Measurements from ENCODE around the gene NOS3.

The NOS3 gene

GRCh38 chr7:150990416-150991186, at the start of gene NOS3:
Gene NOS3, plus strand, starts transcription at chr7:150991017. Its CDS starts 2,787 bp downstream, at chr7:150993804.
- no peak for DNase-seq

DNA sequence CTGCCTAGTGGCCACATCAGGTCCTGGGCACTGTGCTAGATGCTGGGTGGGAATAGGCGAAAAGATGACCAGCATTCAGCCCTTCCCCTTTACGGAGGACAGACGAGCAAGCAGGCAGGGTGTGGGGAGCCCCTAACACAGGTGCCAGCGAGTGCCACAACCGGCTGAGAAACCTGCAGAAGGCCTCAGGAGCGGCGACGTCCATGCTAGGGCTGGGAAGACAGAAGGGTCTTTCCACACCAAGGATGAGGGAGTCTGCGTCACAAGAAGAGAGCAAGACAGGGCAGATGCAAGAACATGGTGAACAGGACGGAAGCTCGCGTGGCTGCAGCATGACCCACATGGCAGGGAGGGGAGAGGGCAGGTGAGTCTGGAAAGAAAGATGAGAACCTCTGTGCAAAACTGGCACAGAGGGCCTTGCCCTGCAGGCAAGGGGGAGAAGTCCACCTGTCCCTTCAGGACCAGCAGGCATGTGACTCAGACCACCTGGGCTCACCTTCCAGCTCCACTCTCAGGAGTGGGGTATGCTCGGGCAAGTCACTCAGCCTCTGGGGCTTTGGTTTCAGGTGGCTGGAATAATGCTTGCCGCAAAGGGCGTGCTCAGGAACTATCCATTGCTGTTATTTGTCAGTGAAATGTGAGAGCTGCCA, 49.3 kb upstream of the NOS3 start:
- DNase-seq, result peak in 1 of 2 experiments; percentile 73

GRCh38 chr7:150942001-150942590, 48.7 kb upstream of the NOS3 start:
- peak; percentile 92 to 95 for DNase-seq

DNA sequence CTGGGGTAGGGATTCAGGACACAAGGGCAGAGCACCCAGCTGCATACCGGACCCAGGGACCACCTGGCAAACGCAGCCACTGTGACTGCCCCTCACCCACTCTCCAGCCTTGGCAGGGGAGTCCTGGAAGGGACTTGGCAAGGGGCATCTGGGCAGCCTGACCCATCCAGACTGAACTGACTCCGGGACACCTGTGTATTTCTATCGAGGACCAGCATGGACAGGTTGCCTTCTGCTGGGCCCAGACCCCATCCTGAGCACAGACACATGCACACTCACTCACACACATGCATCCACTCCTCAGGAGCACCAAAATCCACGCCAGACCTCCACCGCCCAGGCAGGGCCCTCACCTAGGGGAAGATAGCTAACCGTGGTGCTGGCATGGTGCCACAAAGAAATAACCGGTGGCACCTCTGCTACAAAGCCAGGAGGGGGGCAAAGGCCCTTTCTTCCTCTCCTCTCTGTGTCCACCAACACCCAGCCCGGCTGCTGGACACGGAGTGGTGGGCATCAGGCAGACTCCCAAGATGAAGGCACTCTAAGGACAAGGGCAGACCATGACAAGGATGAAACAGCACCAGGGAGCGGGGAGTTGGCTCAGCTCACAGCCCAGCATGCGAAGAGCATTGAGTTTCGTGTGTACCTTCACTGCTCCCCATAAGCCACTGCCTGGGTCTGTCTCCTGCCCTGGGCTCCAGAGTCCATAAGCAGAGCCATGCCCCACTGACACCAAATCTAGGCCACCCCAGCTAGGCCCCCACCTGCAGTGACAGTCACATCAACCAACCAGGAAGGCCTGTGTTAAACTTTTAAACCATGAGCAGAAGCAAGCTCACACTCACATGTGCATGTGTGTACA, 48.0 kb upstream of the NOS3 start:
- DNase-seq, result no peak

- no peak for DNase-seq
These were observed 47.4 kb upstream of the NOS3 start for GRCh38 chr7:150943453-150943814.

GRCh38 chr7:150944066-150945042, 46.5 kb upstream of the NOS3 start:
- DNase-seq, result no peak

DNA sequence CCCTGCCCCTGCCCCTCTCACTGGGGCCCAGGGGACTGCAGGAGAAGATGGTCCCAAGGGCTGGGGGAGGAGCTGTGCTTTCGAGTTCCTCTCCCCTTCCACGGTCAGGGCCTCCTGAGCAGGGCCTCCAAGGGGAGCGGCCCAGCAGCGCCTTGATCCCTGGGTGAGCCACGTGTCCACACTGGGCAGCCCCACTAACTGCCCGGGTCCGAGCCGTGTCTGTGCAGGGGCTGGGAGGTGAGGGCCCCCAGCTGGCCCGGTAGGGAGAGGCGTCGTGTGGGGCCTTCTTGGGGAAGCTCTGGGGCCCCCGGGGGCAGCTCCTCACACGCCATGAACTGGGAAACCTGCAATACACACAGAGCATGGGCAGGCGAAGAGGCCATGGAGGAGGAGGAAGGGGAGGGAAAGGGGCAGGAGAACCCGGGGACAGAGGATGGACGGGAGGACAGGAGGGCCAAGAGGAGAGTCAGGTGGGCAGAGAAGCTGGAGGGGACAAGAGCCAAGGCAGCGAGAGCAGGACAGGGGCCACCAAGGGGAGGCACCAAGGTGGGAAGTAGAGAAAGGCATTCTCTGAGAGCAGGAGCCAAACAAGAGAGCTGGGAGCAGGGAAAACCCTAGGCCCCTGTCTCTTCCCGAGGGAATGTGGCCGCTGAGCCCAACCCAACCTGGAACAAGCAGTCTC, 45.5 kb upstream of the NOS3 start:
- no peak for DNase-seq

GRCh38 chr7:150945853-150946420, 44.9 kb upstream of the NOS3 start:
- DNase-seq, result no peak

- DNase-seq, result no peak
These were observed 44.2 kb upstream of the NOS3 start for GRCh38 chr7:150946421-150947240.

DNA sequence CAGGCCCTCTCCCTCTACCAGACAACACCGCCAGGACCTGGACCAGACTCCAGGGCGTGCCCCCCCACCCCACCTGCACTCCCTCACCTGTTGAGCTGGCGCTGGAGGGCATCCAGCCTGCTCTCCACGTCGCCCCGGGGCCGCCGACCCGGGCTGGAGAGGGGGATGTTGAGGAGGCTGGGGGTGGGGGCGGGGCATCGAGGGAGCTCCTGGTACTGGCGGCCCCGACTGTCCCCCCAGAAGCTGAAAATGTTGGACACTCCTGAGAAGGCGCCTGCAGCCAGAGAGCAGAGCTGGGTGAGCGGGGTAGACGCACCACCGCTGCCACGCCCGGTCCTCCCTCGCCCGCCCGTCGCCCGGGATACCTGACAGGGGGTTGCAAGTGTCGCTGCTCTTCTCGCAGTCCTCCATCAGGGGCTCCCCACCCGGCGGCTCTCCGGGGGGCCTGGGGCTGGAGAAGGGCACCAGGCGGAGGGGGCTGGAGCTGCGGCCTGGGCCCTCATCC, 43.5 kb upstream of the NOS3 start:
- no peak for DNase-seq

GRCh38 chr7:150947761-150948651, 42.8 kb upstream of the NOS3 start:
- DNase-seq, result no peak

GRCh38 chr7:150948791-150949251, 42.0 kb upstream of the NOS3 start:
- DNase-seq, result no peak

- DNase-seq, result no peak
These were observed 41.3 kb upstream of the NOS3 start for GRCh38 chr7:150949564-150949963.

- no peak for DNase-seq
These were observed 40.8 kb upstream of the NOS3 start for GRCh38 chr7:150949971-150950491.

DNA sequence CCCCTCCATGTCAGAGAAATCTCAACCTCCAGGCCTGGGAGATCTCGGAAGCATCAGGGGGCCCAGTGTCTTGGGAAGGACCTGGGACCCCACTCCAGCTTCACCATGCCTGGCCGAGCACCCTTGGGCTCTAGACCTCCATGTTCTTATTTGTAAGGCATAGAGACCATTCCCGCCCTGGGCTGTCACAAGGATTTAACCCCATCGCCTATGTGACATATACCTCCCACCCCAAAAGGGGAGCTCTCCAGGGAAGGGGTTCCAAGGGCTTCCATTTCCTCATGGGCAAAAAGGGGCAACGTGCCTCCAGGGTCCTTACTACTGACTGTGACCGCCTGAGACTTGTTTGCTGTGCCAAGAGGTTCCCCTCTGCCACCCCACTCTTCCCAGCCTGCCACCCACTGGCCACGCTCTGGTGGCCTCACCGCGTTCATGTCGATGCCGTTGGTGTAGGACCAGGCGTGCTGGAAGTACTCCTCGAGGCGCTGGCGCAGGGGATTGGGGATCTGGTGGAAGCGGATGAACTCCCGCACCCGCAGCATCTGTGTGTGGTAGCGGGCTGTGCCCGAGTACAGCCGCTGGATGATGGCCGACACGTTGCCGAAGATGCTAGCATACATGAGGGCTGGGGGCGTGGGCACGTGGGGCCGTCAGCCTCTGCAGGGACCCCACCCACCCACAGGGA, 40.2 kb upstream of the NOS3 start:
- no peak for DNase-seq

GRCh38 chr7:150951181-150951520, 39.7 kb upstream of the NOS3 start:
- no peak for DNase-seq

- DNase-seq, result no peak
These were observed 39.3 kb upstream of the NOS3 start for GRCh38 chr7:150951521-150951920.
